Nephron (organoid): ENCODE data around the gene CAVIN1.
"Not testable (repeated sequence)": the region's sequence is repeated elsewhere in the genome, so short reads cannot be mapped to it uniquely, and the experiment has no call there.

Experiments
- H3K27ac Mint-ChIP-seq, 3 experiments: 2 replicates each; pipeline ENCODE4 v1.8.0; 2020; ENCODE audit warnings: mixed read lengths in 3 of 3, mild to moderate bottlenecking in 2 of 3, moderate library complexity in 1 of 3
- H3K27me3 Mint-ChIP-seq: 2 replicates; pipeline ENCODE4 v1.8.0; 2021; ENCODE audit warnings: low read depth, mild to moderate bottlenecking, moderate library complexity, mixed read lengths
- H3K36me3 Mint-ChIP-seq: 2 replicates; pipeline ENCODE4 v1.8.0; 2020; ENCODE audit warnings: low read depth, mixed read lengths
- H3K4me1 Mint-ChIP-seq: 2 replicates; pipeline ENCODE4 v1.8.0; 2020; ENCODE audit warnings: mixed read lengths
- H3K4me3 Mint-ChIP-seq, 3 experiments: 2 replicates each; pipeline ENCODE4 v1.8.0; 2020; ENCODE audit warnings: mild to moderate bottlenecking in 3 of 3, mixed read lengths in 3 of 3, moderate library complexity in 2 of 3
- H3K9me3 Mint-ChIP-seq: 2 replicates; pipeline ENCODE4 v1.8.0; 2020; ENCODE audit warnings: mixed read lengths
- TF ChIP-seq, protein P1 (sequence below), 3 experiments: fragments of 200-600 bp; sonication (generic); IDR thresholded peaks; one replicate each; pipeline ENCODE4 v1.5.0; 2021; ENCODE audit warnings: antibody characterized with exemption in 3 of 3; ENCODE audit not compliant: unreplicated experiment in 3 of 3

Gene CAVIN1

DNA sequence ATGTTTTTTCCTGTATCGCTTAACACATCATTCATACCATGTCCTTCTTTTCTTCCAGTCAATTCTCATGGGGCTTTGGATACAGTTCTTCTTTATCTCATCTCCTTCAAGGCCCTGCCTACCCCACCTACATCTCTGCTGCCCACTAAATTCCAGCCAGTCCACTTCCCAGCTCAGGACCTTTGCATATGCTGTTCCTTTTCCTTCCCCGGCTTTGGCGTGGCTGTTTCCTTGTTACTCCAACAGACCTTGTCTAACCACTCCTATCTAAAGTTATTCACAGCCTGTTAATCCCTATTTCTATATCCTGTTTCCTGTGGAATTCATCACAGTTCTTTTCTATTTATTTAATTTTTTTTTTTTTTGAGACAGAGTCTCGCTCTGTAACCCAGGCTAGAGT is 28.2 kb downstream of the CAVIN1 start:
- H3K27ac Mint-ChIP-seq = peak overlapping the region in 1 of 3 experiments; percentile 11
- no peak overlapping the region for H3K4me3 Mint-ChIP-seq
- H3K36me3 Mint-ChIP-seq = no peaks in the 10 kb centered on the region
- TF ChIP-seq, protein P1, sequence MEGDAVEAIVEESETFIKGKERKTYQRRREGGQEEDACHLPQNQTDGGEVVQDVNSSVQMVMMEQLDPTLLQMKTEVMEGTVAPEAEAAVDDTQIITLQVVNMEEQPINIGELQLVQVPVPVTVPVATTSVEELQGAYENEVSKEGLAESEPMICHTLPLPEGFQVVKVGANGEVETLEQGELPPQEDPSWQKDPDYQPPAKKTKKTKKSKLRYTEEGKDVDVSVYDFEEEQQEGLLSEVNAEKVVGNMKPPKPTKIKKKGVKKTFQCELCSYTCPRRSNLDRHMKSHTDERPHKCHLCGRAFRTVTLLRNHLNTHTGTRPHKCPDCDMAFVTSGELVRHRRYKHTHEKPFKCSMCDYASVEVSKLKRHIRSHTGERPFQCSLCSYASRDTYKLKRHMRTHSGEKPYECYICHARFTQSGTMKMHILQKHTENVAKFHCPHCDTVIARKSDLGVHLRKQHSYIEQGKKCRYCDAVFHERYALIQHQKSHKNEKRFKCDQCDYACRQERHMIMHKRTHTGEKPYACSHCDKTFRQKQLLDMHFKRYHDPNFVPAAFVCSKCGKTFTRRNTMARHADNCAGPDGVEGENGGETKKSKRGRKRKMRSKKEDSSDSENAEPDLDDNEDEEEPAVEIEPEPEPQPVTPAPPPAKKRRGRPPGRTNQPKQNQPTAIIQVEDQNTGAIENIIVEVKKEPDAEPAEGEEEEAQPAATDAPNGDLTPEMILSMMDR (IDR thresholded peaks at IDR 0.05; ENCODE audit: unreplicated experiment in 3 of 3) = no peak
- H3K27me3 Mint-ChIP-seq = no peaks in the 10 kb centered on the region
- peaks cover 9% of the 10 kb centered on the region for H3K4me1 Mint-ChIP-seq
- H3K9me3 Mint-ChIP-seq = no peaks in the 10 kb centered on the region

DNA sequence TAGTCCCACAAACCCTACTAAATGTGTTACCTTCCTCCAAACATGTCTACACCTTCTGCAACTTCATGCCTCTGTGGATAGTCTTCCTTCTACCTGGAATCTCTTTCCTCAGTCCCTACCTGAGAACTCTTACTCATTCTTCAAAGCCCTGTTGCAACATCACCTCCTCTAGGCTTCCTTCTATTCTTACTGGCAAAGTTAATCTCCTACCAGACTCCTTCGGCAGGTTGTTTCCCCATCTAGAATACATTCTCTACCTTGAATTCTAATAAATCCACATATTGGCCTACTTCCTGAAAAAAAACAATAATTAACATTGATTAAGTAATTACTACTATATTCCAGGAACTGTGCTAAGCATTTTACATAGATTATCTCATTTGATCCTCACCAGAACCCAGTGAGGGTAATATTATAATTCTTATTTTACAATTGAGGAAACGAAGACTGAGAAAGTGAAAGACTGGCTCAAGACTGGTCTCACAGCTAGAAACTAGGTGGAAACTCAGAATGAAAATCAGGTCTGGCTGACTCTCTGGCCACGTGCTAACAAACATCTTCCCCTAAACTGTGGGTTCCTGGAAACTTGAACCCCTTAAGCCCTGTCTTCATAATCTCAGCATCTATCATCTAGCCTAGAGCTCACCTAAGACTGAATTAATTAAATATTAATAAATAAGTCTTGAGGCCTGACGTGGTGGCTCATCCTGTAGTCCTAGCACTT is 30.2 kb downstream of the CAVIN1 start:
- Mint-ChIP-seq H3K9me3 (no peaks in the 10 kb centered on the region), H3K4me1 (peaks cover 11% of the 10 kb centered on the region), H3K27me3 (no peaks in the 10 kb centered on the region), H3K27ac (peak overlapping the region; percentile 21 to 63 (median 56)), H3K36me3 (no peaks in the 10 kb centered on the region), H3K4me3 (no peak overlapping the region)
- TF ChIP-seq, protein P1 (IDR thresholded peaks at IDR 0.05; ENCODE audit: unreplicated experiment in 3 of 3) = no peak

DNA sequence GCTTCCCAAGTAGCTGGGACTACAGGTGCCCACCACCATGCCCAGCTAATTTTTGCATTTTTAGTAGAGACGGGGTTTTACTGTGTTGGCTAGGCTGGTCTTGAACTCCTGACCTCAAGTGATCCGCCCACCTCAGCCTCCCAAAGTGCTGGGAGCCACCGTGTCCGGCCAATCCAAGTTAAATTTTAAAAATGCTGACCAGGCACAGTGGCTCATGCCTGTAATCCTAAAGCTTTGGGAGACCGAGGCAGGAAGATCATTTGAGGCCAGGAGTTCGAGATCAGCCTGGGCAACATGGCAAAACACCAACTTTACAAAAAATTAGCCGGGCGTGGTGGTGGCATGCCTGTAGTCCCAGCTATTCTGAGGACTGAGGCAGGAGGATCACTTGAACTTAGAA is 31.6 kb downstream of the CAVIN1 start:
- H3K36me3 Mint-ChIP-seq, H3K27ac Mint-ChIP-seq, H3K27me3 Mint-ChIP-seq, H3K4me3 Mint-ChIP-seq, H3K9me3 Mint-ChIP-seq: not testable (repeated sequence)
- H3K4me1 Mint-ChIP-seq = peaks cover 20% of the 10 kb centered on the region

DNA sequence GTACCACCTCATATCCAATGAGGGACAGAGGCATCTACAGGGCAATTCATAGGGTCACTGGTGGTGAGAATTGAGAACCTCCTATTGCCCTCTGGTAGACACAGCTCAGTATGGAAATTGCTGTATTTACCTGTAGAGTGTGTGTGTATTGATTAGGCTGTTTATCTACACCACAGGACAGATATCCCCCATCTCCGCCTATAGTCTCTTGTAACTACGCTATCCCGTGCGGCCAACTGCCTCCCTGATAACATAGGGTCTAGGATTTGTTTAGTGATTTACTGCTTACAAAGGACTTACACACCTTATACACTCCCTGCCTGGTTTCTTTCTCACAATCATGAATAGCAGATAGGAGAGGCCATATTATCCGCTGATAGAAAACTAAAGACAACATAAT is 33.2 kb downstream of the CAVIN1 start:
- Mint-ChIP-seq H3K36me3 (peaks cover 3% of the 10 kb centered on the region), H3K27ac (peak overlapping the region in 2 of 3 experiments; percentile 93 to 96), H3K4me3 (peak overlapping the region in 2 of 3 experiments; percentile 51 to 66), H3K27me3 (no peaks in the 10 kb centered on the region), H3K4me1 (peaks cover 25% of the 10 kb centered on the region), H3K9me3 (no peaks in the 10 kb centered on the region)
- TF ChIP-seq, protein P1 (IDR thresholded peaks at IDR 0.05; ENCODE audit: unreplicated experiment in 3 of 3) = no peak

DNA sequence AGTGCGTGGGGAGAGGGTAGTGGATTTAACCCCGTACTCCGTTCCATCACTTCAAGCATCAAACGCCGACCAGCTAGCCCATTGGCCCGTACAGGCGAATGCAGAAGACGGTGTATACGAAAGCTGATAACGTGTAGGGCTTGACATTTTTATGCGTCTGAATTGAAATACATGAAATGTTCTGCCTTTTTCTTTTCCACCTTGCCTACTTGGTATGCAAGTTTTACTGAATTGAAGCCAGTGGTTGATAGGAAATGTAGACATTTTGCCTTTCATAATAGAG is 34.0 kb downstream of the CAVIN1 start:
- H3K27ac Mint-ChIP-seq = peak overlapping the region; percentile 93 to 96 (median 95)

DNA sequence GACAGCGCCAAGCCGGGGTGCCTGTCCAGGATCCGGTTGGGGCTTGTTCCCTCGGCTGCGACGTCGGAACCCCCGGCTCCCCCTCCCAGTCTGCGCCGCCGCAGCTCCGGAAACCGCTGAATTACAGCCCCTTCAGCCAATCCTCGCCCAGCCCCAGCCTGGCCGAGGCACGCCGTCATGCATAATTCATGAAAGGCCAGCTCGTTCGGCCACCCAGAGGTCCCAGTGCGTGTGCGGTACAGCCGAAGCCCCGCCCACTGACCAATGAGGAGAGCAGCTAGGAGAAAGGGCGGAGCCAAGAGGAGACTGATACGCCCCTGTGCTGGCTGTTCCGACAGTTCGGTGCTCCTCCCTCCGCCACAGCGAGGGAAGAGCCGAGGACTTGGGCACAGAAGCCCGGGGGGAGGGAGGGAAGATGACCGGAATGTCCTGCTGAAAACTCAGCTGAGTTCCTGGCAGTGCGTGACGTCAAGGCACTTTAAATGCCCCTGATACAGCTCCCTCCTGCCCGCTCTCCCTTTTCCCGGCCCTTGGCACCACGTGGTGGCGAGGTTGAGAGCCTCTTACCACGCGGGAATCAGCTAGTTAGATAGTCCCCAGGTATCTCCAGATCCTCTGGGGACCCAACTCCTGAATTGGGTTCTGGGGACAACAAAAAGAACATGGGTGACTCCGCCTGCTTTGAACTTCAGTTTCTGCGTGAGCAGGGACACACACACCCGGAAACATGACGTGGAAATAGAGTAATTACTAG is 34.5 kb downstream of the CAVIN1 start, which contains the start of gene STAT3:
STAT3 (minus strand) TSS at position 62 of the 754 bp plus-strand sequence. CDS start 39,926 bp downstream, outside the sequence.
- TF ChIP-seq, protein P1 (IDR thresholded peaks at IDR 0.05; ENCODE audit: unreplicated experiment in 3 of 3) = no peak

More for the DNA sequence above, 34.0 kb downstream of the CAVIN1 start:
- peak overlapping the region; percentile 94 to 98 (median 95) for H3K4me3 Mint-ChIP-seq
- TF ChIP-seq, protein P1 (IDR thresholded peaks at IDR 0.05; ENCODE audit: unreplicated experiment in 3 of 3) = no peak
- H3K27me3 Mint-ChIP-seq = no peaks in the 10 kb centered on the region
- peaks cover 3% of the 10 kb centered on the region for H3K36me3 Mint-ChIP-seq
- H3K4me1 Mint-ChIP-seq = peaks cover 27% of the 10 kb centered on the region
- no peaks in the 10 kb centered on the region for H3K9me3 Mint-ChIP-seq

More for the DNA sequence above, 34.5 kb downstream of the CAVIN1 start, which contains the start of gene STAT3:
- peak within 1 kb of the TSS; percentile 94 to 98 (median 95) for H3K4me3 Mint-ChIP-seq
- peaks cover 27% of the 10 kb centered on the region for H3K4me1 Mint-ChIP-seq
- H3K27ac Mint-ChIP-seq = peak within 1 kb of the TSS; percentile 93 to 96 (median 95)
- H3K9me3 Mint-ChIP-seq = no peaks in the 10 kb centered on the region
- H3K36me3 Mint-ChIP-seq = peaks cover 3% of the 10 kb centered on the region
- no peaks in the 10 kb centered on the region for H3K27me3 Mint-ChIP-seq
